Measurements from ENCODE around the gene ZNF563. TPM values are rescaled to one million over a fixed set of nuclear protein-coding genes. Genes with fewer than 3 reads are reported as not detected.

The ZNF563 gene
- total RNA-seq, 1 donor from 2014 or later, result not detected

GRCh38 chr19:12293777-12294248, 39.6 kb downstream of the ZNF563 start:
- H3K36me3 Mint-ChIP-seq (ENCODE audit: low read depth, unreplicated experiment), result no peaks in the 10 kb centered on the region
- Histone ChIP-seq H3K36me3 (ENCODE audit: insufficient read depth, low read length) (no peaks in the 10 kb centered on the region), H3K27ac (ENCODE audit: low read depth, low read length) (peak overlapping the region; percentile 81), H3K4me3 (ENCODE audit: insufficient read depth, low read depth, low read length) (peak overlapping the region; percentile 94), H3K9ac (ENCODE audit: low read length) (peak overlapping the region; percentile 92), H3K4me2 (ENCODE audit: low read length) (peak overlapping the region; percentile 99), H3K27me3 (ENCODE audit: insufficient read depth, low read length) (no peaks in the 10 kb centered on the region), H3K79me2 (ENCODE audit: insufficient read depth, low read length) (peaks cover 44% of the 10 kb centered on the region), H2AFZ (ENCODE audit: low read depth, low read length) (peak overlapping the region; percentile 99), H4K20me1 (ENCODE audit: insufficient read depth, low read length) (peaks cover 6% of the 10 kb centered on the region), H3K4me1 (ENCODE audit: insufficient read depth, low read length) (peaks cover 12% of the 10 kb centered on the region), H3K9me3 (ENCODE audit: insufficient read depth, low read depth, low read length) (no peaks in the 10 kb centered on the region)
- peaks cover 22% of the 10 kb centered on the region for H3K9me3 Mint-ChIP-seq (ENCODE audit: unreplicated experiment)
- DNase-seq (ENCODE audit: low read depth) (peak; percentile 48), FAIRE-seq (no peak)
- TF ChIP-seq EZH2 (IDR thresholded peaks at IDR 0.05; ENCODE audit: insufficient read depth, low read length) (no peak), CTCF (IDR thresholded peaks at IDR 0.05; ENCODE audit: insufficient read depth, low read depth, low read length) (no peak)
- H3K27ac Mint-ChIP-seq (ENCODE audit: unreplicated experiment), result no peak overlapping the region
- no peaks in the 10 kb centered on the region for H3K4me1 Mint-ChIP-seq (ENCODE audit: low read depth, unreplicated experiment)
- no peak overlapping the region for H3K4me3 Mint-ChIP-seq (ENCODE audit: unreplicated experiment)
- no peaks in the 10 kb centered on the region for H3K27me3 Mint-ChIP-seq (ENCODE audit: low read depth, unreplicated experiment)

- no peak overlapping the region for H3K27ac Mint-ChIP-seq (ENCODE audit: unreplicated experiment)
Observed at GRCh38 chr19:12289790-12290065, 43.7 kb downstream of the ZNF563 start.

More at GRCh38 chr19:12289790-12290065, 43.7 kb downstream of the ZNF563 start:
- peaks cover 12% of the 10 kb centered on the region for H3K4me1 ChIP-seq (ENCODE audit: insufficient read depth, low read length)
- Mint-ChIP-seq H3K4me1 (ENCODE audit: low read depth, unreplicated experiment) (no peaks in the 10 kb centered on the region), H3K9me3 (ENCODE audit: unreplicated experiment) (peaks cover 11% of the 10 kb centered on the region), H3K27me3 (ENCODE audit: low read depth, unreplicated experiment) (no peaks in the 10 kb centered on the region), H3K36me3 (ENCODE audit: low read depth, unreplicated experiment) (no peaks in the 10 kb centered on the region), H3K4me3 (ENCODE audit: unreplicated experiment) (no peak overlapping the region)
- no peaks in the 10 kb centered on the region for H3K27me3 ChIP-seq (ENCODE audit: insufficient read depth, low read length)
- no peak overlapping the region for H3K9ac ChIP-seq (ENCODE audit: low read length)
- H2AFZ ChIP-seq (ENCODE audit: low read depth, low read length), result no peak overlapping the region
- DNase-seq (ENCODE audit: low read depth) (no peak), FAIRE-seq (no peak)
- H3K4me2 ChIP-seq (ENCODE audit: low read length), result peak overlapping the region; percentile 48
- no peaks in the 10 kb centered on the region for H3K36me3 ChIP-seq (ENCODE audit: insufficient read depth, low read length)
- H3K9me3 ChIP-seq (ENCODE audit: insufficient read depth, low read depth, low read length), result no peaks in the 10 kb centered on the region
- H3K79me2 ChIP-seq (ENCODE audit: insufficient read depth, low read length), result peaks cover 62% of the 10 kb centered on the region
- H4K20me1 ChIP-seq (ENCODE audit: insufficient read depth, low read length), result peaks cover 6% of the 10 kb centered on the region
- no peak for TF ChIP-seq EZH2 (IDR thresholded peaks at IDR 0.05; ENCODE audit: insufficient read depth, low read length)
- TF ChIP-seq CTCF (IDR thresholded peaks at IDR 0.05; ENCODE audit: insufficient read depth, low read depth, low read length), result no peak
- no peak overlapping the region for H3K4me3 ChIP-seq (ENCODE audit: insufficient read depth, low read depth, low read length)
- H3K27ac ChIP-seq (ENCODE audit: low read depth, low read length), result no peak overlapping the region
